ENCODE data around the gene DHRSX. TPM values are rescaled to one million over a fixed set of nuclear protein-coding genes. Genes with fewer than 3 reads are reported as not detected.
"Not testable (repeated sequence)": the region's sequence is repeated elsewhere in the genome, so short reads cannot be mapped to it uniquely, and the experiment has no call there.

DHRSX gene
- polyA plus RNA-seq, 1 donor from 2014 or later: 15.7 TPM

- Histone ChIP-seq H4K20me1 (ENCODE audit: insufficient read depth) (no peaks in the 10 kb centered on the region), H3K9ac (ENCODE audit: low read length) (no peak overlapping the region), H3K27me3 (ENCODE audit: insufficient read depth, low read depth, low read length) (no peaks in the 10 kb centered on the region), H3K27ac (ENCODE audit: low read length) (no peak overlapping the region), H3K36me3 (ENCODE audit: insufficient read depth, low read length) (no peaks in the 10 kb centered on the region), H2AFZ (ENCODE audit: low read depth, low read length) (no peak overlapping the region), H3K79me2 (replicated peaks; ENCODE audit: insufficient read depth, low read length) (no peaks in the 10 kb centered on the region), H3K4me3 (ENCODE audit: low read length) (no peak overlapping the region), H3K9me2 (ENCODE audit: insufficient read depth, low read length) (no peaks in the 10 kb centered on the region), H3F3A (ENCODE audit: insufficient read depth, low read length, poor library complexity, severe bottlenecking) (no peaks in the 10 kb centered on the region), H3K4me2 (ENCODE audit: low read length) (no peak overlapping the region), H3K9me3 (ENCODE audit: low read length) (no peaks in the 10 kb centered on the region)
- TF ChIP-seq MXI1 (conservative IDR thresholded peaks at IDR 0.05; ENCODE audit: poor library complexity, severe bottlenecking) (no peak), REST (IDR thresholded peaks at IDR 0.05; ENCODE audit: borderline replicate concordance) (no peak), TAF1 (IDR thresholded peaks at IDR 0.05; ENCODE audit: low read depth) (no peak)
Observed at GRCh38 chrX:2536141-2536540, 35.4 kb upstream of the DHRSX start.

GRCh38 chrX:2534261-2535021 is 33.7 kb upstream of the DHRSX start:
- not testable (repeated sequence) for H3K27ac ChIP-seq (ENCODE audit: low read length); H4K20me1 ChIP-seq (ENCODE audit: insufficient read depth); H3K4me3 ChIP-seq (ENCODE audit: low read length); H3K9ac ChIP-seq (ENCODE audit: low read length); H3K4me2 ChIP-seq (ENCODE audit: low read length); H3K9me2 ChIP-seq (ENCODE audit: insufficient read depth, low read length); H3F3A ChIP-seq (ENCODE audit: insufficient read depth, low read length, poor library complexity, severe bottlenecking); H3K9me3 ChIP-seq (ENCODE audit: low read length); H3K27me3 ChIP-seq (ENCODE audit: insufficient read depth, low read depth, low read length); H3K79me2 ChIP-seq (replicated peaks; ENCODE audit: insufficient read depth, low read length); H2AFZ ChIP-seq (ENCODE audit: low read depth, low read length); H3K36me3 ChIP-seq (ENCODE audit: insufficient read depth, low read length)

GRCh38 chrX:2533424-2533823 is 32.6 kb upstream of the DHRSX start:
- no peak overlapping the region for H2AFZ ChIP-seq (ENCODE audit: low read depth, low read length)

More at GRCh38 chrX:2533424-2533823, 32.6 kb upstream of the DHRSX start:
- Histone ChIP-seq H3K27ac (ENCODE audit: low read length) (no peak overlapping the region), H4K20me1 (ENCODE audit: insufficient read depth) (no peaks in the 10 kb centered on the region), H3K9ac (ENCODE audit: low read length) (no peak overlapping the region), H3K9me2 (ENCODE audit: insufficient read depth, low read length) (no peaks in the 10 kb centered on the region), H3K4me3 (ENCODE audit: low read length) (no peak overlapping the region), H3K36me3 (ENCODE audit: insufficient read depth, low read length) (no peaks in the 10 kb centered on the region), H3K79me2 (replicated peaks; ENCODE audit: insufficient read depth, low read length) (no peaks in the 10 kb centered on the region), H3K4me2 (ENCODE audit: low read length) (no peak overlapping the region), H3K9me3 (ENCODE audit: low read length) (no peaks in the 10 kb centered on the region), H3F3A (ENCODE audit: insufficient read depth, low read length, poor library complexity, severe bottlenecking) (no peaks in the 10 kb centered on the region), H3K27me3 (ENCODE audit: insufficient read depth, low read depth, low read length) (no peaks in the 10 kb centered on the region)
- TF ChIP-seq EP300 (conservative IDR thresholded peaks at IDR 0.05; ENCODE audit: poor library complexity, severe bottlenecking) (no peak), REST (IDR thresholded peaks at IDR 0.05; ENCODE audit: borderline replicate concordance) (no peak), TAF1 (IDR thresholded peaks at IDR 0.05; ENCODE audit: low read depth) (no peak), EZH2 (IDR thresholded peaks at IDR 0.05; ENCODE audit: borderline replicate concordance, insufficient read depth, low read length, poor library complexity, severe bottlenecking) (no peak), POLR2AphosphoS5 (IDR thresholded peaks at IDR 0.05) (no peak), RAD21 (conservative IDR thresholded peaks at IDR 0.05) (no peak), SMC3 (conservative IDR thresholded peaks at IDR 0.05; ENCODE audit: poor library complexity) (no peak), CTCF (IDR thresholded peaks at IDR 0.05; ENCODE audit: poor library complexity, severe bottlenecking) (no peak), MXI1 (conservative IDR thresholded peaks at IDR 0.05; ENCODE audit: poor library complexity, severe bottlenecking) (no peak)

All from neural cell (in vitro differentiated cells).